ENCODE results near the gene PRRC2B. TPM values are rescaled to one million over a fixed set of nuclear protein-coding genes. Genes with fewer than 3 reads are reported as not detected.
"Not testable (repeated sequence)": the region's sequence is repeated elsewhere in the genome, so short reads cannot be mapped to it uniquely, and the experiment has no call there.

PRRC2B gene
- total RNA-seq, 2 donors from 2014 or later = 136 to 157 TPM

DNA sequence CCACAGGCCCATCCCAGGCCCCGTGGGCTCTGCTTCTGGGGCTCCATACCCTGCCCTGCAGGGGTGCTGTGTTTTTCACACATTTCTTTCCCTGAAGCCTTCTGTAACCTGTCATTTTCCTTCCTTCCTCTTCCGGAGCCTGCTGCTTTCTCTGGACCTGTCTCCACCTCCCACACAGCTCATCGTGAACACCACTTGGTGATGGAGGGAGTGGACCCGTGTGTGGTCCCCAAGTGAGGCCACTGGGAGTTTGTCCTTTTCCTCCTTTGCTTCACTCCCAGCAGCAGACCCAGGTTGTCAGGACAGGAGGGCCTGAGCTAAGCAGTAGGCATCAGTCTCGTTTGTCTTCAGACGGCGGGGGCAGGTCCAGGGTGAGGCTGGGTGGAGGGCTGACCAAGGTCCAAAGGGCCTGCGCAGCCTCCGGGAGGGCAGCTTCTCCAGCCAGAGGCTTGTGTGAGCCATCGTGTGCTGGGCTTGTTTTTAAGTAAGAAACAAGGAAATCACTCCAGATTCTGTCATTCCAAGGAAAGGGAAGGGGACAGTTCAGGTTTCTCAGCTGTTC is 103.0 kb downstream of the PRRC2B start:
- no peak overlapping the region for H3K4me3 Mint-ChIP-seq
- no peak for ATAC-seq (replicated peaks)
- H3K36me3 Mint-ChIP-seq (ENCODE audit: low read depth) = peaks cover 88% of the 10 kb centered on the region

DNA sequence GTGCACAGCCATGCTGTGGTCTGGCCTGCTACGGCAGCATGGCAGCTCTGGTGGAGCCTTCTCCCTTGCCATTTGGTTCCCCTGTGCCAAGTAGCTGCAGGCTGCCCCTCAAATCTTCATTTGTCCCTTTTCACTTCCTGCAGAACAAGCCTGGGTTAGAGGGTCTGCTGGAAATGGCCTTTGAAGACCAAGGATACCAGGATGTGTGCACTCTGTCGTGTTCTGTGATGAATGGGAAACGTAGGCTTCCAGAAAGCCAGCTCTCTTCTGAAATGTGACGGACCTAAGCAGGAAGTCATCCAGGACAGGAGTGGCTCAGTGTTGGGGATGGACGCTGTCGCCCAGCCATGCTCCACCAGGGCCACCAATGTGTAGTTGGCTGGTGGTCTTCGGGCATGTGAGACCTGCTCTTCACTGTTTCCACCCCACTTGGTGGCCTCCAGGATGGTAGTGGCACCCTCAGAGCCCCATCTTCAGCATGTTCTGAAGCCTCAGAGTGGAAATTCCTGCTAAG is 105.4 kb downstream of the PRRC2B start:
- peak overlapping the region; percentile 93 for H3K4me3 Mint-ChIP-seq
- H3K4me1 Mint-ChIP-seq = peaks cover 29% of the 10 kb centered on the region
- no peaks in the 10 kb centered on the region for H3K27me3 Mint-ChIP-seq
- no peaks in the 10 kb centered on the region for H3K9me3 Mint-ChIP-seq
- H3K27ac Mint-ChIP-seq = peak overlapping the region; percentile 95
- peaks cover 81% of the 10 kb centered on the region for H3K36me3 Mint-ChIP-seq (ENCODE audit: low read depth)
- ATAC-seq (replicated peaks) = no peak

More for the DNA sequence above, 103.0 kb downstream of the PRRC2B start:
- peak overlapping the region; percentile 16 for H3K27ac Mint-ChIP-seq
- H3K27me3 Mint-ChIP-seq = no peaks in the 10 kb centered on the region
- peaks cover 25% of the 10 kb centered on the region for H3K4me1 Mint-ChIP-seq
- H3K9me3 Mint-ChIP-seq = no peaks in the 10 kb centered on the region

DNA sequence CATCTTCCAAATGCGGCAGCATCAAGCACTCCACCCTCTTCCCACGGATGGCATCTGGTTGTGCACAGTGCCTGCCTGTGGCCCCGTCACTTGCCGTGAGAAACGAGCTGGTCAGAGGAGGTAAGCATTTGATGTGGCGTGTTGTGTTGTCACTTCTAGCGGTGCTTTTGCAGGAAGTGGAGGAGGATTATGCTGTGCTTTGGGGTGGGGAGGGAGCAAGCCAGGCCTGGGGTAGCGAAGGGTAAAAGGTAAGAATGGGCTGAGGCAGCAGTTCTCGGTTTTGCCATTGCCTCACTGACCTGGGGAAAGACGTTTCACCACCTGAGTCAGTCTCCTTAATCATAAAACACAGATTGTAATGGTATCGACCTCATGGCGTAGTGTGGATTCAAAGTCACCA is 106.5 kb downstream of the PRRC2B start:
- peak; percentile 77 for ATAC-seq (replicated peaks)
- H3K9me3 Mint-ChIP-seq = no peaks in the 10 kb centered on the region
- no peaks in the 10 kb centered on the region for H3K27me3 Mint-ChIP-seq
- peak overlapping the region; percentile 95 for H3K27ac Mint-ChIP-seq
- peaks cover 73% of the 10 kb centered on the region for H3K36me3 Mint-ChIP-seq (ENCODE audit: low read depth)
- H3K4me3 Mint-ChIP-seq = peak overlapping the region; percentile 93
- H3K4me1 Mint-ChIP-seq = peaks cover 32% of the 10 kb centered on the region

GRCh38 chr9:131500939-131501541 is 107.2 kb downstream of the PRRC2B start:
- peak overlapping the region; percentile 93 for H3K4me3 Mint-ChIP-seq
- no peaks in the 10 kb centered on the region for H3K27me3 Mint-ChIP-seq
- peaks cover 32% of the 10 kb centered on the region for H3K4me1 Mint-ChIP-seq
- H3K9me3 Mint-ChIP-seq = no peaks in the 10 kb centered on the region
- H3K36me3 Mint-ChIP-seq (ENCODE audit: low read depth) = peaks cover 70% of the 10 kb centered on the region
- ATAC-seq (replicated peaks) = peak; percentile 52
- H3K27ac Mint-ChIP-seq = peak overlapping the region; percentile 95

- ATAC-seq (replicated peaks) = peak; percentile 43
Measured at GRCh38 chr9:131502781-131503625, 109.1 kb downstream of the PRRC2B start, which contains the start of gene POMT1. Gene POMT1, plus strand, starts transcription at chr9:131502918. Its CDS starts 1,301 bp downstream, at chr9:131504219.

DNA sequence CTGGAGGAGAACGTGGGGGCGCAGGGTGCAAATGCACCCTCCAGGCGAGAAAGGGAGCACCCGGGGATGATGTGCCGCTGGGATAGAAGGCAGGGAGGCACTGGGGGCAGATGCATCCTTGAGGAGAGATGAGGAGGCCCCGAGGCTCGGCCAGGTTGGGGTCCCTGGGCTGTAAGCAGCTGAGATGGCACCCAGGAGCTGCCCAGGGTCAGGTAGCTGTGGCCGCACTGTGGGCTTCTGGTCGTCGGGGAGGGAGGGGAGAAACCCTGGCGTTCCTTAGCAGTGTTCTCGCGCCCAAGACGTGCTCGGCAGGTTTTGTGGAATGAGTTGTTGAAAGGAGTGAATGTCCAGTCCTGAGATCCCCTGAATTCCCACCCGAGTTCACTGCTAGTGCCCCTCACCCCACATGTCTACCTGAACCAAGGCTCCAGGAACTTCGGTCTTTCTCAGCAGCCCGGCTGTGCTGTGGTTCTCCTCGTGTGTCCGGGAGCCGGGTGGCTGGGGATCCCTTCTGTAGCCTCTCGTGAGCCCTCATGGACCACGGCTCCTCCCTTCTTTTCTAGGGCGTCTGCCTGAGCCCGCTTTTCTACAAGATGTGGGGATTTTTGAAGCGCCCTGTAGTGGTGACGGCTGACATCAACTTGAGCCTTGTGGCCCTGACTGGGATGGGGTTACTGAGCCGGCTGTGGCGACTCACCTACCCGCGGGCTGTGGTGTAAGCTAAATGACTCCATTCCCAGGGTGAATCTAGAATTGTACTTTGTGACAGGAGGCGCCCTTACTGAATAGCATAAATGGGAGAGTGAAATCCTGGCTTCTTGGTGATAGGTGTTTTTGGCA is 110.0 kb downstream of the PRRC2B start:
- no peaks in the 10 kb centered on the region for H3K9me3 Mint-ChIP-seq
- no peaks in the 10 kb centered on the region for H3K27me3 Mint-ChIP-seq
- H3K4me3 Mint-ChIP-seq = peak overlapping the region; percentile 93
- peaks cover 62% of the 10 kb centered on the region for H3K36me3 Mint-ChIP-seq (ENCODE audit: low read depth)
- H3K4me1 Mint-ChIP-seq = peaks cover 32% of the 10 kb centered on the region
- peak overlapping the region; percentile 93 for H3K27ac Mint-ChIP-seq
- peak; percentile 68 for ATAC-seq (replicated peaks)

More at GRCh38 chr9:131502781-131503625, 109.1 kb downstream of the PRRC2B start, which contains the start of gene POMT1:
- peaks cover 70% of the 10 kb centered on the region for H3K36me3 Mint-ChIP-seq (ENCODE audit: low read depth)
- H3K27me3 Mint-ChIP-seq = no peaks in the 10 kb centered on the region
- H3K4me1 Mint-ChIP-seq = peaks cover 32% of the 10 kb centered on the region
- H3K9me3 Mint-ChIP-seq = no peaks in the 10 kb centered on the region
- H3K27ac Mint-ChIP-seq = peak within 1 kb of the TSS; percentile 93
- peak within 1 kb of the TSS; percentile 93 for H3K4me3 Mint-ChIP-seq

- H3K4me1 Mint-ChIP-seq = peaks cover 22% of the 10 kb centered on the region
- H3K4me3 Mint-ChIP-seq = peak overlapping the region; percentile 93
- H3K27me3 Mint-ChIP-seq = no peaks in the 10 kb centered on the region
- no peak overlapping the region for H3K27ac Mint-ChIP-seq
- no peak for ATAC-seq (replicated peaks)
- no peaks in the 10 kb centered on the region for H3K9me3 Mint-ChIP-seq
- H3K36me3 Mint-ChIP-seq (ENCODE audit: low read depth) = peaks cover 50% of the 10 kb centered on the region
Measured at GRCh38 chr9:131505012-131505411, 111.1 kb downstream of the PRRC2B start.

DNA sequence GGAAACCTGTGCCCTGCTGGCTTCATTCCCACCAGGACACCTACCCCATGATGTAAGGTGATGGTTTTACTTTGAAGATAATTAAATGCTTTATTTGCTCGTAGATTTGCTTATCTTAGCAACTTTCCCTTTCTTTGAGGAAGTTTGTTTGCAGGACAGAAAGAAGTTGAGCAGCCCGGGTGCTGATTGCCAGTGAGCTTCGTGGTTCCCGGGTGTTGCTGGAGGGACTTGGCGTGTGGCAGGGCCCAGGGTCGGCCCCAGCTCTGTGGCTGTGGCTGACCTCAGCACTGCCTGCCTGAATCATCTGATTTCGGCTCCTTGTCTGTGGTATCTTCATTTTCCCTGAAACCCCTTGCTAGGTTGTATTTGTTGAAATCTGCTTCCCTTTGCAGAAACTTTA is 117.5 kb downstream of the PRRC2B start:
- H3K36me3 Mint-ChIP-seq (ENCODE audit: low read depth) = peaks cover 16% of the 10 kb centered on the region
- no peak overlapping the region for H3K4me3 Mint-ChIP-seq
- H3K4me1 Mint-ChIP-seq = no peaks in the 10 kb centered on the region
- H3K27ac Mint-ChIP-seq = no peak overlapping the region
- no peaks in the 10 kb centered on the region for H3K27me3 Mint-ChIP-seq
- ATAC-seq (replicated peaks) = no peak
- H3K9me3 Mint-ChIP-seq = no peaks in the 10 kb centered on the region

DNA sequence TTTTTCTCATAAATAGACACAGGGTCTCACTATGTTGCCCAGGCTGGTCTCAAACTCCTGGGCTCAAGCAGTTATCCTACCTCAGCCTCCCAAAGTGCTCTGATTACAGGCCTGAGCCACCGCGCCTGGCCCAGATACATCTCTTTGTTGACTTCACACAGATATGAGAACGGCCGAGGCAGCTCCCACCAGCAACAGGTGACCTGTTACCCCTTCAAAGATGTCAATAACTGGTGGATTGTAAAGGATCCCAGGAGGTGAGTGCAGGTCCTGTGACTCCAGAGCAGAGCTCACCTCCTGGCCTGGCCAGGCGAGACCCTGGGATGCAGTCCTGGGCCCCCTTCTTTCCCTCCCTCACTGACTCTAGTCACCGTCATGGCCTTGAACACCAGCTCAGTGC is 118.0 kb downstream of the PRRC2B start:
- Mint-ChIP-seq H3K4me3 (no peak overlapping the region), H3K9me3 (no peaks in the 10 kb centered on the region), H3K27ac (no peak overlapping the region), H3K27me3 (no peaks in the 10 kb centered on the region), H3K36me3 (ENCODE audit: low read depth) (peaks cover 11% of the 10 kb centered on the region), H3K4me1 (no peaks in the 10 kb centered on the region)
- no peak for ATAC-seq (replicated peaks)

GRCh38 chr9:131513177-131513576 is 119.3 kb downstream of the PRRC2B start:
- Mint-ChIP-seq H3K4me3 (no peak overlapping the region), H3K9me3 (no peaks in the 10 kb centered on the region), H3K4me1 (no peaks in the 10 kb centered on the region), H3K27ac (no peak overlapping the region), H3K36me3 (ENCODE audit: low read depth) (peaks cover 7% of the 10 kb centered on the region), H3K27me3 (no peaks in the 10 kb centered on the region)
- no peak for ATAC-seq (replicated peaks)

GRCh38 chr9:131515559-131516031 is 121.7 kb downstream of the PRRC2B start:
- not testable (repeated sequence) for H3K4me3 Mint-ChIP-seq; H3K9me3 Mint-ChIP-seq; ATAC-seq (replicated peaks); H3K27me3 Mint-ChIP-seq; H3K27ac Mint-ChIP-seq; H3K4me1 Mint-ChIP-seq
- H3K36me3 Mint-ChIP-seq (ENCODE audit: low read depth) = peaks cover 31% of the 10 kb centered on the region

DNA sequence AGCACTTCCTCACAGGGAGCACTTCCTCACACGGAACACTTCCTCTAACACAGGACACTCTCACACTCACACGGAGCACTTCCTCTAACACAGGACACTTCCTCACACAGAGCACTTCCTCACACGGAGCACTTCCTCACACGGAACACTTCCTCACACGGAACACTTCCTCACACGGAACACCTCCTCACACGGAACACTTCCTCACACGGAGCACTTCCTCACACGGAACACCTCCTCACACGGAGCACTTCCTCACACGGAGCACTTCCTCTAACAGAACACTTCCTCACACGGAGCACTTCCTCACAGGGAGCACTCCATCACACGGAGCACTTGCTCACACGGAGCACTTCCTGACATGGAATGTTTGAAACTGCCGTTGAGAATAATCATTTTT is 122.2 kb downstream of the PRRC2B start:
- ATAC-seq (replicated peaks) = no peak
- Mint-ChIP-seq H3K9me3 (no peaks in the 10 kb centered on the region), H3K27me3 (no peaks in the 10 kb centered on the region), H3K4me3 (no peak overlapping the region), H3K27ac (no peak overlapping the region), H3K36me3 (ENCODE audit: low read depth) (peaks cover 36% of the 10 kb centered on the region), H3K4me1 (no peaks in the 10 kb centered on the region)

- H3K4me1 Mint-ChIP-seq = no peaks in the 10 kb centered on the region
- peaks cover 45% of the 10 kb centered on the region for H3K36me3 Mint-ChIP-seq (ENCODE audit: low read depth)
- H3K27ac Mint-ChIP-seq = no peak overlapping the region
- H3K9me3 Mint-ChIP-seq = no peaks in the 10 kb centered on the region
- no peak for ATAC-seq (replicated peaks)
- H3K4me3 Mint-ChIP-seq = no peak overlapping the region
- H3K27me3 Mint-ChIP-seq = no peaks in the 10 kb centered on the region
Measured at GRCh38 chr9:131516930-131517329, 123.0 kb downstream of the PRRC2B start.

GRCh38 chr9:131517761-131518190 is 123.9 kb downstream of the PRRC2B start:
- Mint-ChIP-seq H3K9me3 (no peaks in the 10 kb centered on the region), H3K27me3 (no peaks in the 10 kb centered on the region), H3K4me1 (no peaks in the 10 kb centered on the region), H3K27ac (no peak overlapping the region), H3K4me3 (no peak overlapping the region), H3K36me3 (ENCODE audit: low read depth) (peaks cover 52% of the 10 kb centered on the region)
- no peak for ATAC-seq (replicated peaks)
